H9 (cell line): Measurements from ENCODE around the gene R3HCC1L. TPM values are rescaled to one million over a fixed set of nuclear protein-coding genes. Genes with fewer than 3 reads are reported as not detected.

Experiments used
- DNase-seq: peaks from one replicate; pipeline ENCODE4 v3.0.0-alpha.2; 2017
- H2AFZ ChIP-seq: one replicate; pipeline ENCODE4 v1.6.1; 2013; ENCODE audit warnings: mild to moderate bottlenecking, low read length, control low read depth, moderate library complexity
- H2AK5ac ChIP-seq: 2 replicates; pipeline ENCODE4 v1.6.1; 2013; ENCODE audit warnings: low read length, control low read depth, mixed read lengths; ENCODE audit not compliant: insufficient read length
- H2BK120ac ChIP-seq: one replicate; pipeline ENCODE4 v1.6.1; 2013; ENCODE audit warnings: low read depth, mild to moderate bottlenecking, low read length, control low read depth, inconsistent platforms; ENCODE audit not compliant: poor library complexity, severe bottlenecking
- H2BK12ac ChIP-seq: 2 replicates; pipeline ENCODE4 v1.6.1; 2013; ENCODE audit warnings: low read length, control low read depth, mixed read lengths, low read depth; ENCODE audit not compliant: insufficient read length
- H2BK15ac ChIP-seq: 2 replicates; pipeline ENCODE4 v1.6.1; 2013; ENCODE audit warnings: low read depth, low read length, control low read depth
- H2BK20ac ChIP-seq: one replicate; pipeline ENCODE4 v1.6.1; 2013; ENCODE audit warnings: low read depth, mild to moderate bottlenecking, low read length, control low read depth, inconsistent platforms; ENCODE audit not compliant: poor library complexity, severe bottlenecking
- H2BK5ac ChIP-seq: 2 replicates; pipeline ENCODE4 v1.6.1; 2013; ENCODE audit warnings: low read length, control low read depth, mixed read lengths; ENCODE audit not compliant: insufficient read length
- H3K14ac ChIP-seq: 2 replicates; pipeline ENCODE4 v1.6.1; 2013; ENCODE audit warnings: low read length, control low read depth; ENCODE audit not compliant: insufficient read depth
- H3K18ac ChIP-seq: 2 replicates; pipeline ENCODE4 v1.6.1; 2013; ENCODE audit warnings: low read depth, mild to moderate bottlenecking, mixed read lengths, low read length, control low read depth; ENCODE audit not compliant: insufficient read length
- H3K23ac ChIP-seq: 2 replicates; pipeline ENCODE4 v1.6.1; 2013; ENCODE audit warnings: low read length, control low read depth, mixed read lengths, low read depth; ENCODE audit not compliant: insufficient read length
- H3K23me2 ChIP-seq: 2 replicates; pipeline ENCODE4 v1.6.1; 2013; ENCODE audit warnings: low read depth, mild to moderate bottlenecking, mixed read lengths, low read length, control low read depth; ENCODE audit not compliant: insufficient read length, poor library complexity, severe bottlenecking
- H3K27ac ChIP-seq: 2 replicates; pipeline ENCODE4 v1.5.1; 2013; ENCODE audit warnings: low read length, control low read depth, mixed read lengths, low read depth; ENCODE audit not compliant: insufficient read length
- H3K27me3 ChIP-seq: 2 replicates; pipeline ENCODE4 v1.6.1; 2013; ENCODE audit warnings: low read length, control low read depth, inconsistent platforms; ENCODE audit not compliant: insufficient read depth
- H3K4ac ChIP-seq: 2 replicates; pipeline ENCODE4 v1.6.1; 2013; ENCODE audit warnings: low read depth, mild to moderate bottlenecking, control low read depth, inconsistent platforms, low read length, moderate library complexity
- H3K4me1 ChIP-seq: 2 replicates; pipeline ENCODE4 v1.6.1; 2013; ENCODE audit warnings: low read length, control low read depth, inconsistent platforms; ENCODE audit not compliant: insufficient read depth
- H3K4me2 ChIP-seq: 2 replicates; pipeline ENCODE4 v1.6.1; 2013; ENCODE audit warnings: low read length, control low read depth, mixed read lengths; ENCODE audit not compliant: insufficient read length, insufficient read depth
- H3K56ac ChIP-seq: 2 replicates; pipeline ENCODE4 v1.6.1; 2013; ENCODE audit warnings: low read depth, mild to moderate bottlenecking, mixed read lengths, low read length, control low read depth; ENCODE audit not compliant: insufficient read length
- H3K79me1 ChIP-seq: 2 replicates; pipeline ENCODE4 v1.6.1; 2013; ENCODE audit warnings: low read depth, mild to moderate bottlenecking, moderate library complexity, low read length, control low read depth, inconsistent platforms; ENCODE audit not compliant: insufficient read depth, poor library complexity, severe bottlenecking
- H3K79me2 ChIP-seq: 2 replicates; pipeline ENCODE4 v1.6.1; 2013; ENCODE audit warnings: low read length, control low read depth, inconsistent platforms; ENCODE audit not compliant: insufficient read depth
- H3K9ac ChIP-seq: 2 replicates; pipeline ENCODE4 v1.6.1; 2013; ENCODE audit warnings: low read length, control low read depth, mixed read lengths; ENCODE audit not compliant: insufficient read length; ENCODE audit errors: extremely low read depth
- H3K9me3 ChIP-seq: one replicate; pipeline ENCODE4 v1.6.1; 2013; ENCODE audit warnings: low read depth, low read length, inconsistent platforms; ENCODE audit not compliant: control insufficient read depth
- H3T11ph ChIP-seq: one replicate; pipeline ENCODE4 v1.6.1; 2013; ENCODE audit warnings: mild to moderate bottlenecking, low read length, control low read depth, inconsistent platforms
- H4K20me1 ChIP-seq: one replicate; pipeline ENCODE4 v1.6.1; 2013; ENCODE audit not compliant: control insufficient read depth, insufficient read length, insufficient read depth
- H4K5ac ChIP-seq: 2 replicates; pipeline ENCODE4 v1.6.1; 2013; ENCODE audit warnings: low read depth, mild to moderate bottlenecking, mixed read lengths, low read length, control low read depth; ENCODE audit not compliant: insufficient read length
- H4K8ac ChIP-seq: replicated peaks from 2 replicates; pipeline ENCODE4 v1.6.1; 2013; ENCODE audit warnings: low read length, control low read depth, mixed read lengths, low read depth; ENCODE audit not compliant: insufficient read length
- H4K91ac ChIP-seq: 2 replicates; pipeline ENCODE4 v1.6.1; 2013; ENCODE audit warnings: low read depth, mild to moderate bottlenecking, moderate library complexity, mixed read lengths, low read length, control low read depth; ENCODE audit not compliant: insufficient read length
- H3K27ac Mint-ChIP-seq, 3 experiments: 2 replicates in 2 of 3; 3 replicates in 1 of 3; pipeline ENCODE4 v1.8.0; 2020 to 2021; ENCODE audit warnings: mixed read lengths in 3 of 3, mild to moderate bottlenecking in 1 of 3, moderate library complexity in 1 of 3
- H3K27me3 Mint-ChIP-seq: 2 replicates; pipeline ENCODE4 v1.8.0; 2021; ENCODE audit warnings: low read depth, mild to moderate bottlenecking, moderate library complexity, mixed read lengths
- H3K36me3 Mint-ChIP-seq, 3 experiments: 2 replicates in 2 of 3; 3 replicates in 1 of 3; pipeline ENCODE4 v1.8.0; 2020 to 2021; ENCODE audit warnings: low read depth in 3 of 3, mixed read lengths in 3 of 3; ENCODE audit not compliant: insufficient read depth in 1 of 3
- H3K4me1 Mint-ChIP-seq, 2 experiments: 2 replicates each; pipeline ENCODE4 v1.8.0; 2020; ENCODE audit warnings: mixed read lengths in 2 of 2
- H3K4me3 Mint-ChIP-seq, 2 experiments: 2 replicates in 1 of 2; 3 replicates in 1 of 2; pipeline ENCODE4 v1.8.0; 2020 to 2021; ENCODE audit warnings: mild to moderate bottlenecking in 2 of 2, mixed read lengths in 2 of 2, moderate library complexity in 1 of 2
- H3K9me3 Mint-ChIP-seq, 2 experiments: 2 replicates in 1 of 2; 3 replicates in 1 of 2; pipeline ENCODE4 v1.8.0; 2020; ENCODE audit warnings: mild to moderate bottlenecking in 2 of 2, mixed read lengths in 2 of 2, moderate library complexity in 1 of 2
- WGBS: extraction: QIAGEN DNeasy Blood & Tissue Kit; methylation state at CpG from one replicate; pipeline ENCODE4 v1.1.7; 2013; ENCODE audit warnings: missing lambda C conversion rate, low lambda C conversion rate, mixed read lengths; ENCODE audit not compliant: insufficient read length; ENCODE audit errors: extremely low coverage; 5-methylcytosine and 5-hydroxymethylcytosine counted together
- total RNA-seq: library from RNA; stranded (reverse); gene quantifications from 2 replicates; pipeline ENCODE4 v1.2.1, GENCODE V29; 2021
- TF ChIP-seq, protein P1 (sequence below): fragments of 200-600 bp; sonication (generic); conservative IDR thresholded peaks from 3 replicates; pipeline ENCODE4 v1.8.0; 2021; ENCODE audit warnings: antibody characterized with exemption, mild to moderate bottlenecking

R3HCC1L gene
- total RNA-seq, 1 experiment from 2014 or later = 18.5 TPM

DNA sequence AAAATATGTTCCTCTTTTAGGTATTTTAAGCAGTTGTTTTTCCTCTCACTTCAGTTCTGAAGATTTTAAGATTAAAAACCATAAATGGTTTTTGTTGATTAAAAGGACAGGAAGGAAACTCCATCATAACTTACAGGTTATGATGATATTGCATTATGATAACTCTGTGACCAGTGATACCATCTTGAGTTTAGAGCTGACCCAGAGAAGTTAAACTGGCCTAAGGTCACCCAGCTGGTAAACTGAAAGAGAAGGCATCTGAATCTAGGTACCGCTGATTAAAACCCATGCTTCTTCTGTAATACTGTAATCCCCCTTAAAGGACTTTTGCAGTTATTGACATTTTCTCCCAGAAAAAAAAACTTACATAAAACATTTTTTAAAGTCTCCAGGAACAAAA lies 103.9 kb downstream of the R3HCC1L start:
- no peak overlapping the region for H3K9ac ChIP-seq
- H3K27me3 Mint-ChIP-seq = no peaks in the 10 kb centered on the region
- H3K4me3 Mint-ChIP-seq = no peak overlapping the region

More for the DNA sequence above, 103.9 kb downstream of the R3HCC1L start:
- H2BK20ac ChIP-seq = no peak overlapping the region
- no peaks in the 10 kb centered on the region for H3K27me3 ChIP-seq
- no peak overlapping the region for H4K91ac ChIP-seq
- no peak for DNase-seq
- H2BK15ac ChIP-seq = no peak overlapping the region
- H3K4me1 Mint-ChIP-seq = peaks cover under 1% of the 10 kb centered on the region in 2 experiments; a peak in 2 of 4 replicates
- WGBS = no CpG with 5 or more reads among the region's 1 CpG
- no peak overlapping the region for H3K4me2 ChIP-seq
- H2BK120ac ChIP-seq = no peak overlapping the region
- no peak overlapping the region for H2AFZ ChIP-seq
- H3K36me3 Mint-ChIP-seq = peaks cover 0 to 17% (median 8%) of the 10 kb centered on the region in 3 experiments; a peak in 5 of 7 replicates
- H3K23me2 ChIP-seq = no peaks in the 10 kb centered on the region
- H3K27ac ChIP-seq = no peak overlapping the region
- H2BK5ac ChIP-seq = no peak overlapping the region
- no peak overlapping the region for H3K56ac ChIP-seq
- no peaks in the 10 kb centered on the region for H3K9me3 Mint-ChIP-seq
- no peak overlapping the region for H3K18ac ChIP-seq
- no peak overlapping the region for H2AK5ac ChIP-seq
- no peak overlapping the region for H3K14ac ChIP-seq
- H4K20me1 ChIP-seq = no peaks in the 10 kb centered on the region
- no peak overlapping the region for H2BK12ac ChIP-seq
- H3K9me3 ChIP-seq = no peaks in the 10 kb centered on the region
- no peak overlapping the region for H4K8ac ChIP-seq
- H3K27ac Mint-ChIP-seq = no peak overlapping the region
- no peak overlapping the region for H3K4ac ChIP-seq
- H3K4me1 ChIP-seq = no peaks in the 10 kb centered on the region
- TF ChIP-seq, protein P1, sequence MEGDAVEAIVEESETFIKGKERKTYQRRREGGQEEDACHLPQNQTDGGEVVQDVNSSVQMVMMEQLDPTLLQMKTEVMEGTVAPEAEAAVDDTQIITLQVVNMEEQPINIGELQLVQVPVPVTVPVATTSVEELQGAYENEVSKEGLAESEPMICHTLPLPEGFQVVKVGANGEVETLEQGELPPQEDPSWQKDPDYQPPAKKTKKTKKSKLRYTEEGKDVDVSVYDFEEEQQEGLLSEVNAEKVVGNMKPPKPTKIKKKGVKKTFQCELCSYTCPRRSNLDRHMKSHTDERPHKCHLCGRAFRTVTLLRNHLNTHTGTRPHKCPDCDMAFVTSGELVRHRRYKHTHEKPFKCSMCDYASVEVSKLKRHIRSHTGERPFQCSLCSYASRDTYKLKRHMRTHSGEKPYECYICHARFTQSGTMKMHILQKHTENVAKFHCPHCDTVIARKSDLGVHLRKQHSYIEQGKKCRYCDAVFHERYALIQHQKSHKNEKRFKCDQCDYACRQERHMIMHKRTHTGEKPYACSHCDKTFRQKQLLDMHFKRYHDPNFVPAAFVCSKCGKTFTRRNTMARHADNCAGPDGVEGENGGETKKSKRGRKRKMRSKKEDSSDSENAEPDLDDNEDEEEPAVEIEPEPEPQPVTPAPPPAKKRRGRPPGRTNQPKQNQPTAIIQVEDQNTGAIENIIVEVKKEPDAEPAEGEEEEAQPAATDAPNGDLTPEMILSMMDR = no peak
- H4K5ac ChIP-seq = no peak overlapping the region
- no peak overlapping the region for H3K23ac ChIP-seq
- no peak overlapping the region for H3T11ph ChIP-seq
- no peaks in the 10 kb centered on the region for H3K79me1 ChIP-seq
- H3K79me2 ChIP-seq = no peaks in the 10 kb centered on the region
